H7 (cell line): Measurements from ENCODE around the gene RNU11. TPM values are rescaled to one million over a fixed set of nuclear protein-coding genes. Genes with fewer than 3 reads are reported as not detected.
"Not testable (repeated sequence)": the region's sequence is repeated elsewhere in the genome, so short reads cannot be mapped to it uniquely, and the experiment has no call there.

Experiments
- DNase-seq: peaks from one replicate; pipeline ENCODE4 v3.0.0; 2012
- H3K27me3 ChIP-seq: 2 replicates; pipeline ENCODE4 v1.6.0; 2011; ENCODE audit warnings: mild to moderate bottlenecking, low read length; ENCODE audit not compliant: control insufficient read depth, insufficient read depth
- H3K36me3 ChIP-seq: replicated peaks from 2 replicates; pipeline ENCODE4 v1.5.1; 2011; ENCODE audit warnings: low read length; ENCODE audit not compliant: control insufficient read depth, insufficient read depth
- H3K4me3 ChIP-seq: 2 replicates; pipeline ENCODE4 v1.5.1; 2011; ENCODE audit warnings: low read depth, mild to moderate bottlenecking, control low read depth, low read length, moderate library complexity; ENCODE audit not compliant: insufficient read depth
- total RNA-seq: library from RNA; depleted of rRNA; stranded (reverse); fragments of >200 nt; shearing (Covaris generic); gene quantifications from 2 replicates; pipeline ENCODE4 v1.2.3, GENCODE V29; 2014

The RNU11 gene
- total RNA-seq, 1 experiment from 2014 or later: not detected

- no peak overlapping the region for H3K4me3 ChIP-seq
- no peaks in the 10 kb centered on the region for H3K27me3 ChIP-seq
- DNase-seq: no peak
- no peaks in the 10 kb centered on the region for H3K36me3 ChIP-seq
Measured at GRCh38 chr1:28646040-28646439, 2.4 kb upstream of the RNU11 start.

GRCh38 chr1:28648008-28648473, 359 bp upstream of the RNU11 start:
- Histone ChIP-seq H3K36me3 (no peaks in the 10 kb centered on the region), H3K27me3 (no peaks in the 10 kb centered on the region), H3K4me3 (peak overlapping the region; percentile 50)
- DNase-seq: peak; percentile 92

DNA sequence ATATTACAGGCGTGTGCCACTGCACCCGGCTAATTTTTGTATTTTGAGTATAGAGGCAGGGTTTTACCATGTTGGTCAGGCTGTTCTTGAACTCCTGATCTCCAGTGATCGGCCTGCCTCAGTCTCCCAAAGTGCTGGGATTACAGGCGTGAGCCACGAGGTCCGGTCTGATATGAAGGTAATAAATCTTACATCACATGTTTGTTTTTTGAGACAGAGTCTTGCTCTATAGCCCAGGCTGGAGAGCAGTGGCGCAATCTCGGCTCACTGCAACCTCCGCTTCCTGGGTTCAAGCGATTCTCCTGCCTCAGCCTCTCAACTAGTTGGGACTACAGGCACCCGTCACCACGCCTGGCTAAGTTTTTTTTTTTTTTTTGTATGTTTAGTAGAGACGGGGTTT, 4.7 kb downstream of the RNU11 start:
- H3K4me3 ChIP-seq, H3K36me3 ChIP-seq, H3K27me3 ChIP-seq, DNase-seq: not testable (repeated sequence)

- not testable (repeated sequence) for H3K36me3 ChIP-seq, DNase-seq
Measured at GRCh38 chr1:28653870-28654269, 5.5 kb downstream of the RNU11 start.

GRCh38 chr1:28655448-28656311, 7.3 kb downstream of the RNU11 start:
- H3K27me3 ChIP-seq, DNase-seq, H3K4me3 ChIP-seq, H3K36me3 ChIP-seq: not testable (repeated sequence)

More at GRCh38 chr1:28653870-28654269, 5.5 kb downstream of the RNU11 start:
- H3K4me3 ChIP-seq, H3K27me3 ChIP-seq: not testable (repeated sequence)

- H3K4me3 ChIP-seq: no peak overlapping the region
- no peak for DNase-seq
- H3K36me3 ChIP-seq: no peaks in the 10 kb centered on the region
- no peaks in the 10 kb centered on the region for H3K27me3 ChIP-seq
Measured at GRCh38 chr1:28656335-28656734, 7.9 kb downstream of the RNU11 start.

GRCh38 chr1:28663871-28664470, 15.6 kb downstream of the RNU11 start:
- peak; percentile 29 for DNase-seq
- Histone ChIP-seq H3K27me3 (no peaks in the 10 kb centered on the region), H3K36me3 (no peaks in the 10 kb centered on the region), H3K4me3 (no peak overlapping the region)

DNA sequence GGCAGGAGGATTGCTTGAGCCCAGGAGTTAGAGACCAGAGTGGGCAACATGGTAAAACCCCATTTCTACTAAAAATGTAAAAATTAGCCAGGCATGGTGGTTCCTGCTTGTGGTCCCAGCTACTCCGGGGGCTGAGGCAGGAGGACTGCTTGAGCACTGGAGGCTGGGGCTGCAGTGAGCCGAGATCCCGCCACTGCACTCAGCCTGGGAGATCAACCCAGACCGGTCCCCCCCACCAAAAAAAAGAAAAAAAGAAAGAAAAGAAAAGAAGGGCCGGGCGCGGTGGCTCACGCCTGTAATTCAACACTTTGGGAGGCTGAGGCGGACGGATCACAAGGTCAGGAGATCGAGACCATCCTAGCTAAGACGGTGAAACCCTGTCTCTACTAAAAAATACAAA, 18.4 kb downstream of the RNU11 start:
- H3K36me3 ChIP-seq: no peaks in the 10 kb centered on the region

DNA sequence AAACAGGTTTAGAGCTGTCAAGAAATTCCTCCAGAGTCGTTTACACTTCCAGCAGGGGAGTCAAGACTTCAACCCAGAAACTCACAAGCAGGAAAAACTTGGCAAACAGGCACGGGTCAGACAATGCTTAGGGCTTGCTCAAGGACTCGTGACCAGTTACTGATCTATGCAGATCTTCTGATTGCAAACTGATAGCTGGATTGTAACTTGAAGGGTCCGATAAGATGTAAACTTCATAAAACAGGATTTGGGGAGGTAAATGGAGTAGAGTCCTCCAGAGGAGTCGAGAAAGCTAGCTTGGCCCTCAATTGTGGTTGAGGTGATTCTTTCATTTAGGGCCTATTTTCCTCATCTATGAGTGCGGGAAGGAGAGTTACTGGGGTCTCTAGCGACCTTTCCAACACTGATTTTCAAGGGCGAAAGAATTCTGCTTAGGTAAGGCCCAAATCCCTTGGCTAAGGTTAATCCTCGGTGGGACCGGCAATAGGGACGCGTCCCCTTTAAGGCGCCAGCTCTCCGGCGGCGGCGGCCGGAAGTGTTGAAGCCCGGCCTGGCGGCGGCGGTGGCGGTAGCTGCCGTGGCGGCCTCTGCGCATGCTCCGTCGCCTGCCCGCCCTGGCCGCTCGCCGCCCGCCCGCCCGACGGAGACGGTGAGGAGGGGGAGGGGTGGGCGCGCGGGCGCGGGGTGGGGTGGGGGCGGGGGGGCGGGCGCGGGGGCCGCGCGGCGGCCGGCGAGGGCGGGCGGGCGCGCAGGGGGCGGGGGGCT, 20.0 kb downstream of the RNU11 start, which contains the start of gene GMEB1:
GMEB1 (plus strand) TSS at position 594 of the 765 bp plus-strand sequence. CDS start 14,829 bp downstream, outside the sequence.
- Histone ChIP-seq H3K4me3 (peak within 1 kb of the TSS; percentile 89), H3K36me3 (no peaks in the 10 kb centered on the region), H3K27me3 (no peaks in the 10 kb centered on the region)
- peak; percentile 99 for DNase-seq

More for the DNA sequence above, 18.4 kb downstream of the RNU11 start:
- no peak for DNase-seq
- Histone ChIP-seq H3K4me3 (no peak overlapping the region), H3K27me3 (no peaks in the 10 kb centered on the region)

DNA sequence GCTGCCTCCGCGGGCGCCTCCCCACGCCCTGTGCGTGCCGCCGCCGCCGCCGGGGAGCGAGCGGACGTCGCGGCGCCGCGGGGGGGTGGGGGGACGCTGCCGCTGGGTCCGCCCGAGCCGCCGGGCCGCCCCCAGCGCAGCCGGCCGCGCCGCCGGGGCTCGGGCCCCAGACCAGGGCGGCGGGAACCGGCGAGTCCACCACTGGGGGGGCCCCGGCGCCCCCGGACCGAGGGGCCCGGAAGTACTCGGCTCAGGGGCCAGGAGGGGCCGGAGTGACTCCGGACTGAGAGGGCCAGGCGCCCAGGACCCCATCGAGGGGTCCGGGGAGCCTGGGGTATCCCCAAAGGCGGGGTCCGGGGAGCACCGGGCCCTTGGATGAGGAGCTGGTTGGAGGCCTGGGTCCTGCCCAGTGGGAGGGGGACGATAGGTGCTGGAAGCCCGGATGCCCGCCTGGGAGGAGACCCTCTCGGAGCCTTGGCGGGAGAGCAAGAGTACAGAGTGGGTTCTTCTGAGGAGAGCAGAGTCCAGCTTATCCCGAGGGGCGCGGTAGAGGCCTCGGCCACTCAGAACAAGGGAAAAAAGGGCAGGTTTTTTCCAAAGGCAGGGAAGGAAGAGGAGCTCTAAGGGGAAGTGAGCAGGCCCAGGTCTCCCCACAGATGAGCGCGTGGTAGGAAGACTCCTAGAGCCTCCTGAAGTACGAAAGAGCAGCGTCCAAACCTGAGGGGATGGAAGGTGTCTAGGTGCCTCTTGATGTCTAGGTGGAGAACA, 20.7 kb downstream of the RNU11 start:
- peak overlapping the region; percentile 89 for H3K4me3 ChIP-seq
- H3K36me3 ChIP-seq: no peaks in the 10 kb centered on the region
- no peak for DNase-seq
- no peaks in the 10 kb centered on the region for H3K27me3 ChIP-seq

- no peak overlapping the region for H3K4me3 ChIP-seq
- DNase-seq: no peak
- no peaks in the 10 kb centered on the region for H3K27me3 ChIP-seq
- H3K36me3 ChIP-seq: no peaks in the 10 kb centered on the region
Measured at GRCh38 chr1:28671254-28671780, 22.9 kb downstream of the RNU11 start.

- not testable (repeated sequence) for DNase-seq, H3K27me3 ChIP-seq, H3K4me3 ChIP-seq, H3K36me3 ChIP-seq
Measured at GRCh38 chr1:28672971-28673370, 24.6 kb downstream of the RNU11 start.

- H3K36me3 ChIP-seq: peaks cover under 1% of the 10 kb centered on the region; the same call in 1 of the 2 replicates
- H3K27me3 ChIP-seq: no peaks in the 10 kb centered on the region
- H3K4me3 ChIP-seq: no peak overlapping the region
- no peak for DNase-seq
Measured at GRCh38 chr1:28675924-28676257, 27.5 kb downstream of the RNU11 start.

- DNase-seq: no peak
- Histone ChIP-seq H3K4me3 (no peak overlapping the region), H3K27me3 (no peaks in the 10 kb centered on the region), H3K36me3 (peaks cover 4% of the 10 kb centered on the region)
Measured at GRCh38 chr1:28680151-28680550, 31.8 kb downstream of the RNU11 start.
